Skeletal muscle cell (primary cell): ENCODE results near the gene NR5A1.
A peak's percentile ranks its signal among the peaks of the same experiment; 100 is the strongest.

Experiments
- DNase-seq: peaks from one replicate; pipeline ENCODE4 v3.0.0-alpha.2; 2010; ENCODE audit warnings: low read depth
- H3K4me3 ChIP-seq: 2 replicates; pipeline ENCODE4 v1.5.1; 2011; ENCODE audit warnings: low read depth, mild to moderate bottlenecking, control low read depth, low read length, moderate library complexity

The NR5A1 gene

DNA sequence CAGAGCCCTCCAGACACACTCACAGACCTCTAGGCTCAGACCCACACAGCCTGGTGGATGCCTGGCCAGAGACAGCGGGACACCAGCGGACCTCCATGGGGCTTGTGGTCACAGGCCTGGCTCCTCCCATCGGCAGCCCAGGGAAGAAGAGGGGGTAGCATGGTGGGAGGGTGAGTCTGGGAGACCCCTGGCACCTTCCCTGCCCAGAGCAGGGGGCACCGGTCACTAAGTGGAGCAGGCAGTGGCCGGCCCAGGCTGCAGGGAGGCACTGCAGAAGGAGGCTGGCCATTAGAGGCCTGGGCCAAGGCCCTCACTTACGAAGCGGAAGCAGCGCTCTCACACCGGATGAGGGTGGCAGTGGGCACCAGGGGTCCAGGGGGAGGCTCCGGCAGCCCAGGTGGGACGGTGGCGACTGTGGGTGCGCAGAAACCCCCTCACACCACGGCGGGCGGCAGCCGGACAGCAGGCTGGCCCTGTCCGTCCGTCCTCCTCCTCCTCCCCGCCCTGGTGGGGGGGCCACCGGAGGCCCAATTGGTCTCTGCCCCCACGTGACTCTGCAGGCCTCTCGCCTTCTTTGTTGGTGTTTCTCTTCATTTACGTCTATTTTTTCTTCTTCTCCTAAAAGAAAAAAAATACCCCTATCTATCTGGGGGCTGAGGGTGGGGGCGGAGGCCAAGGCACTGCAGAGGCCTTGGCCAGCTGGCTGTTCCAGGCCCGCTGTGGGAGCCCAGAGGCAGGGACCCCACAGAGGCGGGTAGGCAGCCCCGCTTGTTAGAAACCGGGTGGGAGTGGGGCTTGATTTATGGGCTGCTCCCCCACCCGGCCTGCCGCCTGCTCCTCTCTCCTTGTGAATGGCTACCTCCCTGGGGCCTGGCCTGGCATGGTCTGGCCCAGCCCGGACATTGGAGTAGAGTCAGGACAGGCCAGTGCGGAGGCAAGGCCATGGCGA is at the start of gene NR5A1:
TSS of gene NR5A1 (minus strand) at position 469 of the 949 bp plus-strand sequence. CDS start 4,004 bp downstream, outside the sequence.
- no peak for DNase-seq
- H3K4me3 ChIP-seq, result no peak within 1 kb of the TSS

DNA sequence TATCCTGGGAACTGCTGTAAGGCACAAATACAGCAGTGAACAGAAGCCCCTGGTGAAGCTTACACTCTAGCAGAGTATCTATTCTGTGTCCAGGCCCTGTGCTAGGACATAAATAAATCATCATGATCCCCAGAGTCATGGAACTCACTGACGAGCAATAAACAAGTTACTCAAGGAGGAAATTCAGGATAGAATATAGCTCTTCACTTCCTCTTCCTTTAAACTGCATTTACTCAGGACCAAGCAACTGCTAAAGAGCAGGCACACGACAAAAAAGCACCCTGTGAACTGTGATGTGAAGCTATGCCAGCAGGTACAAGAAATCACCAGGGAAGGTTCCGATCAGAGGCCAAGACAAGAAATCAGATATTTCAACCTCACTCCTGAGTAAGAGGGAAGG is 47.8 kb upstream of the NR5A1 start:
- H3K4me3 ChIP-seq, result no peak overlapping the region
- DNase-seq, result no peak

DNA sequence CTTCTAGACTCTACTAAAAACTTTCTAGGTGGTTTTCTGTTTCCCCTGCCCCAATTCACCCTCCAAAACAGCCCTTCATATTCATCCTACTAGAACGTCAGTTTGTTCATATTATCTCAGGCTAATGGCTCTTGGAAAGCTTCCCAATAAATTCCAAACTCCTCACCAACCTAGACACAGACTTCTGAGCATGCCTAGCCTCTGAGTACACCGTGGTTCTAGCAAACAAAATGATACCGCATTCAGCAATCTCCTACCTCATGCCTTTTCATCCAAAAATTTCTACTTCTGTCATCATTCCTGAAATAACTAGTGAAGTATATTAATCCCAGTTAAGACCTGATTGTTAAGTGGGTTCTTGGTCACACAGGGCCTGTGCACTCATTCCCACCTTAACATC is 46.5 kb upstream of the NR5A1 start:
- DNase-seq, result no peak
- no peak overlapping the region for H3K4me3 ChIP-seq

DNA sequence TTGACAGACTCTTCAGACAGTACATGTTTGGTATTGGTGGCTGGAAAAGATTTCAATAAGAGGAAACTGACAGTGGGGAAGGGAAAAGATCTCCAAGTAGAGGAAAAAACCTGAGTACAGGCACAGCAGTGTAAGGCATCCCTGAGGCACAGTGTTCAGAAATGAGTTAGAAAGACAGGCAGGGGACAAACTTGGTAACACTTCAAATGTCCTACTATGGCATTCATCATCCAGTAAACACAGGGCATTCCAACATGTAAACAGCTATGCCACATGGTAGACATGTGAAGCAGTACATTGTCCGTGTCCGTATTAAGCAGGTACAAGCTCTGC is 45.0 kb upstream of the NR5A1 start:
- no peak overlapping the region for H3K4me3 ChIP-seq
- no peak for DNase-seq

GRCh38 chr9:124551472-124552272 is 44.5 kb upstream of the NR5A1 start:
- no peak overlapping the region for H3K4me3 ChIP-seq
- peak; percentile 51 for DNase-seq

GRCh38 chr9:124550072-124550471 is 42.9 kb upstream of the NR5A1 start:
- DNase-seq, result no peak
- no peak overlapping the region for H3K4me3 ChIP-seq

DNA sequence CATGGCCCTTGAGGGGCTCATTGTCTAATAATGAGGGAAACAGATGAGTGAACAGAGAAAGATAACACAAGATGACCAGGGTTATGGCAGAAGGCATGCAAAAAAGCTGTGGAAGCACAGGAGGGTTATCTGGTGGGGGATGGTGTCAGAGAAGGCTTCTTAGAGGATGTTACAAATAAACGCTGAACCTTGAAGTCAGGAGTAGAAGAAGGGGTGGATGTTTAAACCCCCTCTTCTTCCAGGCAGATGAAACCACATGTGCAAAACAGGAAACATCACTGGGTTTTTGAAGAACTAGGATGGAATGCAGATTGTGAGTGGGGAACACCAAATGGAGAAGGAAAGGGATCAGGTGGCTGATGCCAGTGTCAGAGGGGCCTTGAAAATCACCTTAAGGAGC is 41.8 kb upstream of the NR5A1 start:
- DNase-seq, result no peak
- no peak overlapping the region for H3K4me3 ChIP-seq

DNA sequence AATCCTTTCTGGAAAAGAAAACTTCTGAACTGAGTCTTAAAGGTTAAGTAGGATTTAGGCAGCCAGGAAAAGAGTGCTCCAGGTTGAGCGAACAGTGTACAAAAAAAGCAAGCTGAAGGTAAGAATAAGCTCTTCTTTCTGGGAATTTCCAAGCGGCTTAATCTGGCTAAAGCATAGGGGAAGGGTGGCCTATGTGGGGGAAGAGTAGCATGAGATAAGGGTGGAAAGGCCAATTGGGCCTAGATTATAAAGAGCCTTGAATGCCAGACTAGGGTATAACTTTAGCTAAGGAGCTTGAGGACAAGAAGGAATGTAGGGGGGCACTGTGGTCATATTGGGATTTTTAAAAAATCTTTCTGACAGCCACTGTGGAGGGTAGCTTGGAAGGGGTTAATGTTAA is 37.3 kb upstream of the NR5A1 start:
- no peak for DNase-seq
- no peak overlapping the region for H3K4me3 ChIP-seq

DNA sequence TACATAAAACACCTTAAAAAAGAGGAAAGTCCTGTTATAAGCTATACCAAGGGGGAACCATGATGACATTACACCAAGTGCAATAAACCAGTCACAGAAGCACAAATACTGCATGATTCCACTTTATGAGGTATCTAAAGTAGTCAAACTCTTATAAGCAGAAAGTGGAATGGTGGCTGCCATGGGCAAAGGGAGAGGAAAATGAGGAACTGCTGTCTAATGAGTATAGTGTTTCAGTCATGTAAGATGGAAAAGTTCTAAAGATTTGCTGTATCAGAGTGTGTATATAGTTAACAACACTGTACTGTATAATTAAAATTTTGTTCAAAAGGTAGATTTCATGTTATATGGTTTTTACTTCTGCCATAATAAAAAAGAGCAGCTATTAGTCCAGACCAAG is 34.6 kb upstream of the NR5A1 start:
- H3K4me3 ChIP-seq, result no peak overlapping the region
- no peak for DNase-seq

DNA sequence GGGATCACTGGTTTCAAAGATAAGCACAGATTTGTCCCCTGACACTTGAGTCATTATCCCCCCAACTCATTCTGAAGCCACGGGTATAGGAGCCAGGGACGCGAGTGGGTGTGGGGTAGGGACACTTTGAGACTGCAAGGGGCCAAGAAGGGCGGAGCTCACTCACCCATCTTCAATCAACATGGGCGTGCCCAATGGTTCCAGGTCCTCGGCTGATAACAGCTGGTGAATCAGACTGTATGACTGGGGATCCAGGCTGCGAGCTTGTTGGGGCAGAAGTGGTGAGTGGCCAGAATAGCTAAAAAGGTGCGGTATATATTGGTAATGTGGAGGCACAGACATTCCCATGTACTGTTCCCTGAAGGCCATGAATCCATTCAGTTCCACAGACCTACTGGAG is 30.7 kb upstream of the NR5A1 start:
- no peak overlapping the region for H3K4me3 ChIP-seq
- no peak for DNase-seq

GRCh38 chr9:124535846-124536245 is 28.6 kb upstream of the NR5A1 start:
- DNase-seq, result no peak
- no peak overlapping the region for H3K4me3 ChIP-seq

DNA sequence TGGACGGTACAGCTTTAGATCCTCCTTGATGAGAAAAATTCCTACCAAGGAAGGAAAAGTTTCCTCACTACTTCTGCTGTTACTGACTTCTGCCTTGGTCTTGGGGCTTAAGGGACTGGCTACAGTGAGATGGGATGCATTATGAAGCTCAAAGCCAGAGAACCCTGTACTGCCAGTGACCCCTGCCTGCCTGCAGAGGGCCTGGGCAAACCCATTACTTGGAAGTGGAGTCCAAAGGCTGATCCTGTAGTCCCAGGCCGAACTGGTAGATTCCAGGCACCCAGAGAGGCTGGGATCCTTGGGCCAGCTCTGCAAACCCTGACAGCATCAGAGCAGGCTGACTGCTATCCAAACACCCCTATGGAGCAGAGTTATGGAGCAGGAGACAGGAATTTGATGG is 25.7 kb upstream of the NR5A1 start:
- DNase-seq, result no peak
- no peak overlapping the region for H3K4me3 ChIP-seq

- DNase-seq, result no peak
- no peak overlapping the region for H3K4me3 ChIP-seq
Observed at GRCh38 chr9:124531115-124531514, 23.9 kb upstream of the NR5A1 start.

- no peak for DNase-seq
Observed at GRCh38 chr9:124530246-124530645, 23.0 kb upstream of the NR5A1 start.

DNA sequence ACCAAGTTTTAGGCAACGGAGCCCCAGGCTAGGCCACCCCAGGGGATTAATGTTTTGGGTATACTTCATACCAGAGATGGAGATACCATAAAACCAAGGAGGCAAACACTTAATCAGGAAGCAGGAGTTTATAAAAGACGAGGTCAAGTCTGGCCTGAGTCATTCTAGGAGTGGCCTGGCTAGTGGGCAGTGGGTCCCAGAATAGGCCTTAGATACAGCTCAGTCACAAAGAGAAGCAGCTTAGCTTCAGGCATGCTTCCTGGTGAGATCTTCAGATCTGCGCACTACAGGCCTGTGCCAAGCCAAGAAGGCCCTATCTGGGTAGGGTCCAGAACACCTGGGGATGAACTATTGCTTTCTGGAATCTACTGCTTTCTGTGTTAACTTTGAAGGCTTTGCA is 20.6 kb upstream of the NR5A1 start:
- no peak overlapping the region for H3K4me3 ChIP-seq

More at GRCh38 chr9:124530246-124530645, 23.0 kb upstream of the NR5A1 start:
- H3K4me3 ChIP-seq, result no peak overlapping the region

DNA sequence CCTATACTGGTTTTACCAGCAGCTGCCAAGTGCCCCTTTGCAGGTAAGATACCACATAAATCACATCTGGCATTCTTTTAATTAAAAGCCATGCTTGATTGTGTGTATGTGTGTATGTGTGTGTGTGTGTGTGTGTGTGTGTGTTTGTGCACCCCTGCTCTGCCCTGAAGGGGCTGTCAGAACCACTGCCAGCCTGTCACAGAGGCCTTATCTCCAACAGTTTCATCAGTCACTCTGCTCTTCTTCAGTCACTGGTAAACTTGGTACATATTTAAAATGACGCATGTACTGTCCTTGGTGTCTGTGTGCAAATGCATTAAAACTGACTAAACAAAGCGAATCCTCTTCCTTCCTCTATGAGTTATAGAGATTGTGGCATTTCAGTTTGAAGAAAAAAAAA is 19.0 kb upstream of the NR5A1 start:
- no peak overlapping the region for H3K4me3 ChIP-seq
- DNase-seq, result no peak

More for the DNA sequence above, 20.6 kb upstream of the NR5A1 start:
- no peak for DNase-seq

DNA sequence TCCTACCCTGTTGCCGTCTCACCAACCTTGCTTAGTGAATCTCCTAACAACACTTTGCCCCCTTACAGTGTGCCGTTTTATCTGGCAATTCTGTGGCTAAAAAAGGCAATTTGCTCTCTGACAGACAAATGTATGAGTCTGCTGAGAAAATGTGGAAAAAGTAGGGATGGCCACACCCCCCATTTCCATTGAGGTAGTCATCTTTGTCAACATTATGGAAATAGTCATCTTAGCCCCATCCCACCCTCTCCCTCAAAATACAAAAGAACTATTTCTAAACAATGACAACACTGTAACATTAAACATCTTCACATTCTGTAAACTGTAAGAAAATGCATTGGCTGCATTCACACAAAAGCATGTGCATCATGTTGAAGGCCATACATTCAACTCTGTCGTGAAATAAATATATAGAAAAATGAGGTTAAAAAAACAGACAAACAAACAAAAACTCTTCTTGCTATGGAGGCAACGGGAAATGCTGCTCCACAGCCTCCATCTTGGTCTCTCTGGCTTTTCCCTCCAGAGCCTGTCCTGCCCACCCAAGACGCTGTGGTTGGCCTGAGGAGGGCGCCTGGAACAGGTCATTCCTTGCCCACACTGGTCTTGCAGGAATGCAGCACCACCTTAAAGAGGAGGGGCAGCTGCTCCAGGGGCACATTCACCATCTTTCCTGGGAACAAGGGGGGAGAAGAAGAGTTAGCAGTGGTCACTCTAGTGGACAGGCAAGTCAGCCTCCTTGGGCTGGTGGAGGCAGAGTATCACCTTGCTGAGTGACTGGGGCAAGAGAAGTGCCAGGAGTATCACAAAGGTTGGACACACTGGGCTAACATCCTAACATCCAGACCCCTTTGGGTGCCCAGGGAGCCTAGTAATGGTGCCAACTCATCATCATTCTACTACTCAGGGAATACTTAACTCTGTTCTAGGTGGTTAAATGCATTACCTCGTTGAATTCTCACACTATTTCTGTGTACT is 15.2 kb upstream of the NR5A1 start:
- no peak for DNase-seq
- H3K4me3 ChIP-seq, result no peak overlapping the region

DNA sequence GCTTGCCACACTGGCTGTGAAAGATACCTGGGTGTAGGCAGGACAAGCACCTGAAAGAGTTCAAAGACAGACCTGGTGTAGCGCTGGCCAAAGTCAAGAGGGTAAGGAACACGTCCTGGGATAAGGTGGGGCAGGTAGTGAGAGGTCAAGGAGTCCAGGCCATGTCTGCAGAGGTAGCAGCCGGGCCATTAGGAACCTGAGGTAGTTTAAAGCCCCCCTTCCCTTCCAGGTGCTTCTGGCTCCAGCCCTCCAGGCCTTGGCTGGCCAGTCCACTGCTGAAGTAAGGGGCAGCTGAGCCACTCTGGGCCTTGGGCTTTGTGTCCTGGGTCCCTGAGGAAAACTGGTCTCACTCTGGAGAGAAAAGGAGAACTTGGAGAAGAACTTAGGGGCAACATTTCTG is 13.9 kb upstream of the NR5A1 start:
- no peak overlapping the region for H3K4me3 ChIP-seq
- no peak for DNase-seq

DNA sequence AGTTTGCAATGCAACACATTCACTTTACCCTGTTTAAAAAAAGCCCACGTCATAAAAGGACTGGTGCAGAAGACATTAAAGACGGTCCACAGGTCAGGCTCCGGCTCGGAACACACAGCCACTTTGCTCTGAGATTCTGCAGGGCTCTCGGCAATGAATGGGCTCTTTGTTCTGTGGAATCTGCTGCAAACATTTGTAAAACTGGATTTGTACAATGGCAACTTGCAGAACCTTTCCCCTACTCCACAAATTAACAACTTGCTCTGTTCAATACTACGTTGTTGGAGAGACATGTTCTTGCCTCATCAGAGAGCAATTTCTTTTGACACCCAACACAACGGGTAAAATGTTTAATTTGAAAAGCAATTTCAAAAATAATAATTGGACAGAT is 13.0 kb upstream of the NR5A1 start:
- DNase-seq, result no peak
- no peak overlapping the region for H3K4me3 ChIP-seq

DNA sequence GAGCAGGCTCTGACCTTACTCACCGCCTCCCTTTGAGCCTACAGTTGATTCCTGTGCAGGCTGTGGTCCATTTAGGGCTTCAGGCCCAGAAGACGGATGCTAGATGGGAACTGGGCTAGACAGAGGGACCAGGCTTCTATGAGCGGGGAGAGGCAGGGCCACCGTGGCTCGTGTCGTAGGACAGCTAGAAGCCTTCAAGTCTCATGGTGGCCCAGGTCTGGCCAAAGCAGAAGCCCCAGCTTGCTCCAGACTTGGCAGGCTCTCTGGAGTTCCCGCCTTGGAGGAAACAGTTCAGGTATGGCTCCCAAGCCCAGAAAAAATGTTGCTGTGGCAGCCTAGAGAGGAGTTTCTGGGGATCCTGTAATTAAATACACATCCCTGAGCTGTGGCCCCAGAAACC is 10.9 kb upstream of the NR5A1 start:
- no peak overlapping the region for H3K4me3 ChIP-seq
- no peak for DNase-seq
